Mucosa of rectum (tissue), 2 donors: Measurements from ENCODE around the gene GAL3ST3.
"Not testable (repeated sequence)": the region's sequence is repeated elsewhere in the genome, so short reads cannot be mapped to it uniquely, and the experiment has no call there.

Source experiments
- H3K27ac ChIP-seq, 2 donors: one replicate each; pipeline ENCODE4 v1.7.0; 2013; ENCODE audit warnings: inconsistent platforms in 2 of 2, low read depth in 2 of 2, low read length in 2 of 2
- H3K27me3 ChIP-seq, 2 donors: one replicate each; pipeline ENCODE4 v1.7.0; 2013; ENCODE audit warnings: low read length in 2 of 2; ENCODE audit not compliant: control insufficient read depth in 2 of 2, insufficient read depth in 2 of 2
- H3K36me3 ChIP-seq, 2 donors: one replicate each; pipeline ENCODE4 v1.7.0; 2013; ENCODE audit warnings: low read length in 2 of 2; ENCODE audit not compliant: control insufficient read depth in 2 of 2, insufficient read depth in 2 of 2
- H3K4me1 ChIP-seq, 2 donors: one replicate each; pipeline ENCODE4 v1.7.0; 2013; ENCODE audit warnings: low read length in 2 of 2, mild to moderate bottlenecking in 1 of 2; ENCODE audit not compliant: control insufficient read depth in 2 of 2, insufficient read depth in 2 of 2
- H3K4me3 ChIP-seq, 2 donors: one replicate each; pipeline ENCODE4 v1.7.0; 2013; ENCODE audit warnings: low read length in 2 of 2
- H3K9ac ChIP-seq, 2 donors: one replicate each; pipeline ENCODE4 v1.7.0; 2013; ENCODE audit warnings: low read length in 2 of 2, low read depth in 1 of 2, mild to moderate bottlenecking in 1 of 2
- H3K9me3 ChIP-seq, 2 donors: one replicate each; pipeline ENCODE4 v1.7.0; 2013; ENCODE audit warnings: low read length in 2 of 2; ENCODE audit not compliant: control insufficient read depth in 2 of 2
- donor health status: healthy.
- donor health status: Normal muscosa, but diverticular disease.

Gene GAL3ST3

GRCh38 chr11:66080055-66080817 is 31.3 kb upstream of the GAL3ST3 start:
- H3K4me3 ChIP-seq = no peak overlapping the region
- no peaks in the 10 kb centered on the region for H3K9me3 ChIP-seq
- no peaks in the 10 kb centered on the region for H3K27me3 ChIP-seq
- peak overlapping the region in 1 of 2 donors; percentile 52 for H3K27ac ChIP-seq
- peaks cover 13 to 19% of the 10 kb centered on the region in 2 donors for H3K4me1 ChIP-seq
- no peaks in the 10 kb centered on the region for H3K36me3 ChIP-seq
- peak overlapping the region in 1 of 2 donors; percentile 30 for H3K9ac ChIP-seq

DNA sequence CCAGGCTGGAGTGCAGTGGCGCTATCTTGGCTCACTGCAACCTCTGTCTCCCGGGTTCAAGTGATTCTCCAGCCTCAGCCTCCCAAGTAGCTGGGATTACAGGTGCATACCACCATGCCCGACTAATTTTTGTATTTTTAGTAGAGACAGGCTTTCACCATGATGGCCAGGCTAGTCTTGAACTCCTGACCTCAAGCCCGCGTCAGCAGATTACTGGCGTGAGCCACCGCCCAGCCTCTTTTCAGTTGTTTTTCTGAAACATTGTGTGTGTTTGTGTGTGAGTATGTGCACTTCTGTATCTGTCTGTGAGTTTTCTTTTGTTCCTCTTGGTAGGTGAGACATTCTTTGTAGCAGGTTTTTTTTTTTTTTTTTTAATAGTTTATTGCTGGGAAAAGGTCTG is 30.0 kb upstream of the GAL3ST3 start:
- H3K27ac ChIP-seq, H3K36me3 ChIP-seq, H3K9me3 ChIP-seq, H3K4me3 ChIP-seq, H3K27me3 ChIP-seq, H3K9ac ChIP-seq: not testable (repeated sequence)
- peaks cover 13 to 19% of the 10 kb centered on the region in 2 donors for H3K4me1 ChIP-seq

DNA sequence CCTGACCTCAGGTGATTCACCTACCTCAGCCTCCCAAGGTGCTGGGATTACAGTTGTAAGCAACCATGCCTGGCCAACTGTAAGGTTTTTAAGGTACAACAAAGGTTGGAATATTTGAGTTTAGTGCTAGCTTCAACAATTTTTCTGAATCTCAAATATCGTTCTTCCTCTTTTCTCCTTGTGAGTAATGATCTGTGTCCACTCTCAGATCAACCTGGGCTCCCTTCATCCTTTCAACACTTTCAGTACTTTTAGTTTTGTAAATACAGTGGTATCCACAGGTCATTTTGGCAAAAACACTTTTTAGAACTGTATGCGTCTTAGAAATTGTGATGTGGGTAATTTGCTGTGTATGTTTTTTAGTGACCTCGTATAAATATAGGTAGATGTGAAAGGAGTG is 29.0 kb upstream of the GAL3ST3 start:
- H3K36me3 ChIP-seq = no peaks in the 10 kb centered on the region
- H3K4me3 ChIP-seq = no peak overlapping the region
- H3K4me1 ChIP-seq = peaks cover 8 to 12% of the 10 kb centered on the region in 2 donors
- no peak overlapping the region for H3K9ac ChIP-seq
- no peaks in the 10 kb centered on the region for H3K27me3 ChIP-seq
- no peak overlapping the region for H3K27ac ChIP-seq
- no peaks in the 10 kb centered on the region for H3K9me3 ChIP-seq

- no peaks in the 10 kb centered on the region for H3K36me3 ChIP-seq
- H3K4me1 ChIP-seq = peaks cover 8 to 12% of the 10 kb centered on the region in 2 donors
Measured at GRCh38 chr11:66076561-66076960, 27.6 kb upstream of the GAL3ST3 start.

GRCh38 chr11:66075273-66075672 is 26.3 kb upstream of the GAL3ST3 start:
- Histone ChIP-seq H3K27ac (no peak overlapping the region), H3K27me3 (no peaks in the 10 kb centered on the region), H3K4me3 (no peak overlapping the region), H3K9ac (no peak overlapping the region), H3K4me1 (peaks cover 5% of the 10 kb centered on the region in 2 donors), H3K36me3 (no peaks in the 10 kb centered on the region), H3K9me3 (no peaks in the 10 kb centered on the region)

More at GRCh38 chr11:66076561-66076960, 27.6 kb upstream of the GAL3ST3 start:
- Histone ChIP-seq H3K27me3 (no peaks in the 10 kb centered on the region), H3K9me3 (no peaks in the 10 kb centered on the region), H3K27ac (no peak overlapping the region), H3K4me3 (no peak overlapping the region), H3K9ac (no peak overlapping the region)

DNA sequence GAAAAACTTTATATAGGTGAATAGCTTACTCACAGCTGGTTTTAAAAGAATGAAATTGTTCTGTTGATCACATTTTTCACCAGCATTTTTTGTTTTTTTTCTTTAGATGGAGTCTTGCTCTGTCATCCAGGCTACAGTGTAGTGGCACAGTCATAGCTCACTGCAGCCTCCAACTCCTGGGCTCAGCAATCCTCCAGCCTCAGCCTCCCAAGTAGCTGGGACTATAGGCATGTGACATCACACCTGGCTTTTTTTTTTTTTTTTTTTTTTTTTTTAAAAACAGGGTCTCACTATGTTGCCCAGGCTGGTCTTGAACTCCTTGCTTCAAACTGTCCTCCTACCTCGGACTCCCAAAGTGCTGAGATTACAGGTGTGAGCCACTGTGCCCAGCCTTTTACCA is 24.7 kb upstream of the GAL3ST3 start:
- H3K27me3 ChIP-seq = no peaks in the 10 kb centered on the region
- H3K36me3 ChIP-seq = peaks cover 3 to 4% of the 10 kb centered on the region in 2 donors
- no peak overlapping the region for H3K27ac ChIP-seq
- H3K4me1 ChIP-seq = peaks cover 12 to 13% of the 10 kb centered on the region in 2 donors
- H3K9me3 ChIP-seq = no peaks in the 10 kb centered on the region
- H3K9ac ChIP-seq = no peak overlapping the region
- no peak overlapping the region for H3K4me3 ChIP-seq

DNA sequence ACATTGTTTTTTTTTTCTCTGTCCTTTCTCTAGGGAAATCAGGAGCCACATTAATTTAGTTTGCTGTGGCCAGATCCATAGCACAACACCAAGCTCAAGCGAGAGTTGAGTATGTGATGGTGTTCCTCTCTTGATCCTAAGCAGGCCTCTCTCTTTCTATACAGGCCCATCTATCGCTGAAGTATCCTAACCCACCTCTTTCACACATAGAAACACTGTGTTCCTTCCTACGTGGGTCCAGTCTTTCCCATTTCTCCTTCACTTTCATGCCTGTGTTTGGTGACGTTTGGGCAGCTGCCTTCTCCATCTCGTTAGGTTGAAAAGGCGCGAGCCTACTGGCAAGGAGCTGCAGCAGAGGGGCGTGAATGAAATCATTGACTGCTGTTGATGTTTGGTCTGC is 23.6 kb upstream of the GAL3ST3 start:
- H3K27me3 ChIP-seq = no peaks in the 10 kb centered on the region
- H3K4me1 ChIP-seq = peaks cover 13 to 14% of the 10 kb centered on the region in 2 donors
- no peaks in the 10 kb centered on the region for H3K9me3 ChIP-seq
- peaks cover 7 to 15% of the 10 kb centered on the region in 2 donors for H3K36me3 ChIP-seq
- H3K4me3 ChIP-seq = no peak overlapping the region
- H3K27ac ChIP-seq = no peak overlapping the region
- no peak overlapping the region for H3K9ac ChIP-seq

GRCh38 chr11:66072081-66072480 is 23.1 kb upstream of the GAL3ST3 start:
- Histone ChIP-seq H3K9ac (no peak overlapping the region), H3K4me3 (peak overlapping the region in 1 of 2 donors; percentile 71)

GRCh38 chr11:66071381-66071801 is 22.4 kb upstream of the GAL3ST3 start:
- Histone ChIP-seq H3K27me3 (no peaks in the 10 kb centered on the region), H3K36me3 (peaks cover 15 to 26% of the 10 kb centered on the region in 2 donors), H3K9ac (peak overlapping the region; percentile 60 to 68), H3K27ac (peak overlapping the region in 1 of 2 donors; percentile 77), H3K9me3 (no peaks in the 10 kb centered on the region), H3K4me1 (peaks cover 13 to 14% of the 10 kb centered on the region in 2 donors), H3K4me3 (peak overlapping the region; percentile 67 to 71)

More at GRCh38 chr11:66072081-66072480, 23.1 kb upstream of the GAL3ST3 start:
- H3K27ac ChIP-seq = no peak overlapping the region
- peaks cover 13 to 14% of the 10 kb centered on the region in 2 donors for H3K4me1 ChIP-seq
- peaks cover 10 to 19% of the 10 kb centered on the region in 2 donors for H3K36me3 ChIP-seq
- H3K9me3 ChIP-seq = no peaks in the 10 kb centered on the region
- H3K27me3 ChIP-seq = no peaks in the 10 kb centered on the region

DNA sequence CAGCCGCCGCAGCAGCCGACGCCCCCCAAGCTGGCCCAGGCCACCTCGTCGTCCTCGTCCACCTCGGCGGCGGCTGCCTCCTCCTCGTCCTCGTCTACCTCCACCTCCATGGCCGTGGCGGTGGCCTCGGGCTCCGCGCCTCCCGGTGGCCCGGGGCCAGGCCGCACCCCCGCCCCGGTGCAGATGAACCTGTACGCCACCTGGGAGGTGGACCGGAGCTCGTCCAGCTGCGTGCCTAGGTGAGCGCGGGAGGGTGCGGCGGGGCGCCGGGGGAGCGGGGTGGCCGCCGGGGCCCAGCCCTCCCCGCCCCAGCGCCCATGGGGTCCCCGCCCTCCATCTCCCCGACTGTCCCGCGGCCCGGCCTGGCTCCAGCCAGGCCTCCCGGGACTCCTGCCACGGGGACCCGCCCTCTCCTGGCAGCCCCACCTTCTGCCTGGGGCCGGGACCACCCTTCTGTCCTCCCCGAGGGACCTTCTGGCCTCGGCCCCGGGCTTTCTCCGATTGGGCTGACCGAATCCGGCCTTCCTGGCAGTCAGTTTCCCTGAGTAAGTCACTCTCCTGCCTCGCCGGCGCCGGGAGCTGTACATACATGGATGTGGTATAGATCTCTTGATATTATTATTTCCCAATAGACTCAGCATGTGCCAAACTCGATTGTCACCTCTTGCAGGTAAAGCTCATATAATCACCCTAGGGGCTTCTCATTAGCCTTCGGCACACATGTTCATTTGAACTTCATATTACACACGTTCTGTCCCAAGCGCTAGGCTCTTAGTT is 21.8 kb upstream of the GAL3ST3 start:
- Histone ChIP-seq H3K36me3 (peaks cover 20 to 31% of the 10 kb centered on the region in 2 donors), H3K27ac (peak overlapping the region; percentile 50 to 77), H3K9me3 (no peaks in the 10 kb centered on the region), H3K4me3 (peak overlapping the region; percentile 67 to 71), H3K9ac (peak overlapping the region; percentile 60 to 68), H3K27me3 (no peaks in the 10 kb centered on the region), H3K4me1 (peaks cover 13 to 14% of the 10 kb centered on the region in 2 donors)
